SJSA1 (cell line): ENCODE data around the gene EFNB3. TPM values are rescaled to one million over a fixed set of nuclear protein-coding genes. Genes with fewer than 3 reads are reported as not detected.
A peak's percentile ranks its signal among the peaks of the same experiment; 100 is the strongest.

Experiments used
- DNase-seq, 2 experiments: peaks; one replicate each; pipeline ENCODE4 v3.0.0-alpha.2; 2015 to 2020; ENCODE audit warnings: low spot score in 2 of 2, low read depth in 1 of 2
- H3K27ac ChIP-seq: fragments of 250-450 bp; sonication (Bioruptor Pico); 2 replicates; pipeline ENCODE4 v1.5.1; 2020; ENCODE audit warnings: mild to moderate bottlenecking, moderate library complexity
- H3K27me3 ChIP-seq: fragments of 250-450 bp; sonication (Bioruptor Pico); replicated peaks from 2 replicates; pipeline ENCODE4 v1.5.1; 2020; ENCODE audit warnings: mild to moderate bottlenecking, moderate library complexity
- H3K36me3 ChIP-seq: fragments of 250-450 bp; sonication (Bioruptor Pico); 2 replicates; pipeline ENCODE4 v1.5.1; 2020; ENCODE audit warnings: mild to moderate bottlenecking
- H3K4me1 ChIP-seq: fragments of 250-450 bp; sonication (Bioruptor Pico); replicated peaks from 2 replicates; pipeline ENCODE4 v1.6.1; 2021; ENCODE audit warnings: mild to moderate bottlenecking
- H3K4me3 ChIP-seq: fragments of 250-450 bp; sonication (Bioruptor Pico); 2 replicates; pipeline ENCODE4 v1.5.1; 2020; ENCODE audit warnings: mild to moderate bottlenecking
- H3K9me3 ChIP-seq: fragments of 250-450 bp; sonication (Bioruptor Pico); replicated peaks from 2 replicates; pipeline ENCODE4 v1.5.1; 2020; ENCODE audit warnings: mild to moderate bottlenecking
- total RNA-seq: library from RNA; depleted of rRNA; stranded (reverse); fragments of >200 nt; shearing (Covaris generic); gene quantifications from 2 replicates; pipeline ENCODE4 v1.2.3, GENCODE V29; 2014

EFNB3 gene
- total RNA-seq, 1 experiment from 2014 or later, result not detected

DNA sequence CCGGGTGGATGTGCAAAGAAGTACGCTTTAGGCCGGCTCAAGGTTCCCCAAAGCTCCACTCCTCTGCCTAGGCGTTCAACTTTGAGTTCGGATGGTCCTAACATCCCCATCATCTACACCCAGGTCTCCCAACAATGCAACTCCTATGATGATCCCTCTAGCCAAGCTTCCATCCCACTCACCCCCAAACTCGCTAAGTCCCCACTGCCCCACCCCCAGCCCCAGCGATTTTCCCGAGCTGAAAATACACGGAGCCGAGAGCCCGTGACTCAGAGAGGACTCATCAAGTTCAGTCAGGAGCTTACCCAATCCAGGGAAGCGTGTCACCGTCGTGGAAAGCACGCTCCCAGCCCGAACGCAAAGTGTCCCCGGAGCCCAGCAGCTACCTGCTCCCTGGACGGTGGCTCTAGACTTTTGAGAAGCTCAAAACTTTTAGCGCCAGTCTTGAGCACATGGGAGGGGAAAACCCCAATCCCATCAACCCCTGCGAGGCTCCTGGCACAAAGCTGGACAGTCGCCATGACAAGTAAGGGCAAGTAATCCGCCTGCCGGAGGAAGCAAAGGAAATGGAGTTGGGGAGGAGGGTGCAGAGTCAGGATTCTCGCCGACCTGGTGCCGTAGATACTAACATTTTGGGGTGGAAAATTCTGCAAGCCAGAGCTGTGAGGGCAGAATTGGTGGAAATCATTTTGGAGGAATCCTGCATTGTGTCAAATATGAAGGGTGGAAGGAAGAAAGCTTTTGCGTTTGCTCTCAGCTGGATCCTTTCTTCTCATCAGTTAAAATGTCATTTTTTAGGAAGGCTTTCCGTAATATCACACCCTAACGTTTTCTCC lies 17.7 kb upstream of the EFNB3 start, which contains the start of gene TP53:
Gene TP53, minus strand, starts transcription at position 419 of the 836 bp plus-strand sequence. CDS start 10,896 bp downstream, outside the sequence.
- Histone ChIP-seq H3K27me3 (no peaks in the 10 kb centered on the region), H3K36me3 (peaks cover 26% of the 10 kb centered on the region), H3K27ac (peak within 1 kb of the TSS; percentile 93), H3K9me3 (no peaks in the 10 kb centered on the region), H3K4me3 (peak within 1 kb of the TSS; percentile 61), H3K4me1 (peaks cover 18% of the 10 kb centered on the region)
- peak; percentile 90 to 91 for DNase-seq

- Histone ChIP-seq H3K27ac (peak within 1 kb of the TSS; percentile 93), H3K4me3 (peak within 1 kb of the TSS; percentile 61), H3K4me1 (peaks cover 18% of the 10 kb centered on the region), H3K36me3 (peaks cover 24% of the 10 kb centered on the region), H3K9me3 (no peaks in the 10 kb centered on the region), H3K27me3 (no peaks in the 10 kb centered on the region)
- peak; percentile 97 to 99 for DNase-seq
Observed at GRCh38 chr17:7687908-7688807, 16.8 kb upstream of the EFNB3 start, which contains the start of gene WRAP53. WRAP53 (plus strand) TSS chr17:7688477; CDS start chr17:7688649, 172 bp downstream.

DNA sequence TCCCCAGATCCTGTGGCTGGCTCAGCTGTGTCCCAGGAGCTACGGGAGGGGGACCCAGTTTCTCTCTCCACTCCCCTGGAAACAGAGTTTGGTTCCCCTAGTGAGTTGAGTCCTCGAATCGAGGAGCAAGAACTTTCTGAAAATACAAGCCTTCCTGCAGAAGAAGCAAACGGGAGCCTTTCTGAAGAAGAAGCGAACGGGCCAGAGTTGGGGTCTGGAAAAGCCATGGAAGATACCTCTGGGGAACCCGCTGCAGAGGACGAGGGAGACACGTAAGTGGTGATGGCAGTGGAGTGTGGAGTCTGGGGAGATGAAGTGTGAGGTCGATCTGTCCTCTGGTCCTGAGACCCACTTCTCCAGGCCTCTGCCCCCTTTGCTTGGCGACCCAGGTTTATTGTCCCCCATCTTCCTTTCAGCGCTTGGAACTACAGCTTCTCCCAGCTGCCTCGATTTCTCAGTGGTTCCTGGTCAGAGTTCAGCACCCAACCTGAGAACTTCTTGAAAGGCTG lies 16.1 kb upstream of the EFNB3 start:
- no peak for DNase-seq
- Histone ChIP-seq H3K27me3 (no peaks in the 10 kb centered on the region), H3K27ac (peak overlapping the region; percentile 14; the same call in 1 of the 2 replicates), H3K36me3 (peaks cover 23% of the 10 kb centered on the region), H3K4me1 (peaks cover 18% of the 10 kb centered on the region), H3K4me3 (peak overlapping the region; percentile 61), H3K9me3 (no peaks in the 10 kb centered on the region)

DNA sequence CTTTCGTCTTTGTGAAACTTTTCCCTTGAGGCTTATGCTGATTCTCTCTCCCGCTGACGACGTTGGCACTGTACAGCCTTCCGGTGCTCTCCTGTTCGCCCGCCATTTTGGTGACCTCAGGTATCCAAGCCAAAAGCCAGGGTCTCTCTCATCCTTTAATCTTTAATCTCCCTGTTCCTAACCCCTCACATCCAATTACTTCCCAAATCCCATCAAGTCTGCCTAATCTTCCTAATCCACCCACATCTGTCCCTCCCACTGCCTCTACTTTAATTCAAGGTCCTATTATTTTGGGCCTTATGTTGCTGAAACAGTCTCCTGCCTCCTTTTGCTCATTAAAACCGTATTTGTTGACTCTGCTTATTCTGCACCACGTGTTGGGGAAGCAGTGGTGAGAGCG lies 9.4 kb upstream of the EFNB3 start:
- no peak overlapping the region for H3K4me3 ChIP-seq
- peaks cover 10% of the 10 kb centered on the region for H3K36me3 ChIP-seq
- no peak overlapping the region for H3K27ac ChIP-seq
- no peak for DNase-seq
- H3K9me3 ChIP-seq, result no peaks in the 10 kb centered on the region
- no peaks in the 10 kb centered on the region for H3K4me1 ChIP-seq
- no peaks in the 10 kb centered on the region for H3K27me3 ChIP-seq

DNA sequence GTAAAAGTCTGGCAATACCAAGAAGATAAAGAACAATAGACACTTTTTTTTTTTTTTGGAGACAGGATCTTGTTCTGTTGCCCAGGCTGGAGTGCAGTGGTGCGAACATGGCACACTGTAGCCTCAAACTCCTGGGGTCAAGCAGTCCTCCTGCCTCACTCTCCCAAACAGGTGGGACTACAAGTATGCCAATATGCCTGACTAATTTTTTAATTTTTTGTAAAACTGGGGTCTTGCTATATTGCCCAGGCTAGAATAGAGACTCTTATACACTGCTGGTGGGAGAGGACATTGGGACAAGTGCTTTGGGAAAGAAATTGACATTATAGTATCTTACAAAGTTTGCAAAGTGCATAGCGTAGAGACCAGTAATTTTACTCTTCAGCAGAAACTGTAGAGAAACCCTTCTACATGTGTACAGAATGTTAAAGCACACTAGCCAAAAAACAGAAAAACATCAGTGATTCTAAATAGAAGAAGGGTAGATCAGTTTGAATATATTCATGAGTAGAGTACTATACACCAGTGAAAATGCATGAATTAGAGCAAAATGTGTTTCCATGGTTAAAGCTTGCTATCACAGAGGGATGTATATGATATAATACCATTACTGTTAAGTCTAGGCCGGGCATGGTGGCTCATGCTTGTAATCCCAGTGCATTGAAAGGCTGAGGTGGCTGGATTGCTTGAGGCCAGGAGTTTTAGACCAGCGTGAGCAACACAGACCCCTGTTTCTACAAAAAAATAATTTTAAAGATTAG lies 7.0 kb upstream of the EFNB3 start:
- Histone ChIP-seq H3K27me3 (no peaks in the 10 kb centered on the region), H3K9me3 (no peaks in the 10 kb centered on the region), H3K27ac (no peak overlapping the region), H3K4me3 (no peak overlapping the region), H3K4me1 (no peaks in the 10 kb centered on the region), H3K36me3 (peaks cover 18% of the 10 kb centered on the region)
- no peak for DNase-seq

- H3K36me3 ChIP-seq, result peaks cover 12% of the 10 kb centered on the region
Observed at GRCh38 chr17:7700510-7700909, 4.5 kb upstream of the EFNB3 start.

DNA sequence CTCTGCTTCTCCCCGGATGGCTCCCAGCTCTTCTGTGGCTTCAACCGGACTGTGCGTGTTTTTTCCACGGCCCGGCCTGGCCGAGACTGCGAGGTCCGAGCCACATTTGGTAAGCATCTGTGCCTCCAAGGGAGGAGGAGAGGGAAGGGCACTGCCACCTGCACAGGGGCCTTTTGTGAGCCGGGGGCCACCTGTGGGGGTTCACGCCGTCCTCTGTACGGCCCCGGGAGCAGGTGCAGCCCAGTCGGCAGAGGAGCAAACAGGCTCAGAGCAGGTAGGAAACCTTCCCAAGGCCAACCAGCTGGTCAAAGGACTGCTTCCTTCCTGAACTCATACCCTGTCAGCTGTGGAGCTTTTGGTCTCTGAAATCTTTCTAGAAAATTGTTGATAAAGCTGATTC lies 3.3 kb upstream of the EFNB3 start:
- no peaks in the 10 kb centered on the region for H3K9me3 ChIP-seq
- peaks cover 7% of the 10 kb centered on the region for H3K4me1 ChIP-seq
- DNase-seq, result no peak
- peaks cover 8% of the 10 kb centered on the region for H3K36me3 ChIP-seq
- no peak overlapping the region for H3K27ac ChIP-seq
- H3K27me3 ChIP-seq, result peaks cover 27% of the 10 kb centered on the region
- no peak overlapping the region for H3K4me3 ChIP-seq

More at GRCh38 chr17:7700510-7700909, 4.5 kb upstream of the EFNB3 start:
- no peak overlapping the region for H3K4me3 ChIP-seq
- no peaks in the 10 kb centered on the region for H3K9me3 ChIP-seq
- peaks cover 16% of the 10 kb centered on the region for H3K27me3 ChIP-seq
- H3K4me1 ChIP-seq, result peaks cover 7% of the 10 kb centered on the region
- DNase-seq, result no peak
- H3K27ac ChIP-seq, result no peak overlapping the region

DNA sequence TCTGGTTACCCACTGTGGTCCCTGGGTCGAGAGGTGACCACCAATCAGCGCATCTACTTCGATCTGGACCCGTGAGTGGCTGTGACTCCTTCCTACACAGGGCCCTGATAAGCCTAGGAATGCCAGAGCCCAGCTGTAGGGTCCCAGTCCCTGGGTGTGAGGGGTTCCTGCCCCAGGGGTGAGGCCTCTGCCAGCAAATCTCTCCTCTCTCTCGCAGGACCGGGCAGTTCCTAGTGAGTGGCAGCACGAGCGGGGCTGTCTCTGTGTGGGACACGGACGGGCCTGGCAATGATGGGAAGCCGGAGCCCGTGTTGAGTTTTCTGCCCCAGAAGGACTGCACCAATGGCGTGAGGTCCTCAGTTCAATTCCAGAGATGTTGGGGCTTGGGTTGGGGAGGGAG lies 2.2 kb upstream of the EFNB3 start:
- Histone ChIP-seq H3K9me3 (no peaks in the 10 kb centered on the region), H3K4me3 (no peak overlapping the region), H3K27me3 (peaks cover 31% of the 10 kb centered on the region), H3K4me1 (peaks cover 7% of the 10 kb centered on the region), H3K36me3 (peaks cover 8% of the 10 kb centered on the region; the same call in 1 of the 2 replicates), H3K27ac (no peak overlapping the region)
- DNase-seq, result no peak

DNA sequence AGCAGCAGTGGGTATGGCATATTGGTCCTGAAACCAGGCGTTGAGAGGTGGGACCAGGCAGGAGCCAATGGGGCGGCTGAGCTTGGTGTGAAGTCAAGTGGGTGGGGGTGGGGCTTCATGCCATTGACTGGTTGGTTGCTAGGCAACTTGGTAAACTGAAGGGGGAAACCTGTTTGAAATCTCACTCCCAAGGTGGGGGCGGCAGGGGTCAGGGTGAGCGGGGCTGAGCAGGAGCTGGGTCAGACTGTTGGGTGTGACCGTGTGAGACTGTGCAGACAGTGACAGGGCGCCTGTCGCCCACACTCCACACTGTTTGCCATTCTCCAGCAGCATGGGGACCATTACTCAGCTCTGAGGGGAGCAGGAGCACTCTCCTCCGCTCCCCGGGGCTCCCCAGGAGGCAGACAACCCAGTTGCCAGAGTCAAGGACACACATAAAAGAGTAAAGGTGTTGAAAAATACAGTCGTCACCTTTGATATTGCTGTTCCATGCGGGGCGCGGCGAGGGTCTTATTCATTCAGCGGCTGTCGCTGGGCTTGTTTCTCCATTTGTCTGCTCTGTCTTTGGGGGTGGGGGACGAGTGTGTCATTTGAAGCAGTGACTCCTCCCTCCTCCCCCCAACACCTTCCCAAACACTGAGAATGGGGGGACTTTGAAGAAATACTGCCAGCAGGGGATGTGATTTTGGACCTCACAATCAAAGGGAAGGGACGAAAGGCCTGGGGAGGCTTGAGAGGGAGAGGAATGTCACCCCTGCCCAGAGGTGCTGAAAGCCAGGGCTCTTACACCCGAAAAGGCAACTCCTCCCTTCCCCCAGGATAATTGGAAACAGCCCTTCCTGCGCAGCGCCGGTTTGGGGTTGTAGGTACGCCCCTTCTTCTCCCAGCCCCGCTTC lies 1.2 kb upstream of the EFNB3 start:
- Histone ChIP-seq H3K4me1 (peaks cover 7% of the 10 kb centered on the region), H3K9me3 (no peaks in the 10 kb centered on the region), H3K27ac (no peak overlapping the region), H3K36me3 (peaks cover 8% of the 10 kb centered on the region; the same call in 1 of the 2 replicates), H3K4me3 (no peak overlapping the region), H3K27me3 (peaks cover 31% of the 10 kb centered on the region)
- no peak for DNase-seq

DNA sequence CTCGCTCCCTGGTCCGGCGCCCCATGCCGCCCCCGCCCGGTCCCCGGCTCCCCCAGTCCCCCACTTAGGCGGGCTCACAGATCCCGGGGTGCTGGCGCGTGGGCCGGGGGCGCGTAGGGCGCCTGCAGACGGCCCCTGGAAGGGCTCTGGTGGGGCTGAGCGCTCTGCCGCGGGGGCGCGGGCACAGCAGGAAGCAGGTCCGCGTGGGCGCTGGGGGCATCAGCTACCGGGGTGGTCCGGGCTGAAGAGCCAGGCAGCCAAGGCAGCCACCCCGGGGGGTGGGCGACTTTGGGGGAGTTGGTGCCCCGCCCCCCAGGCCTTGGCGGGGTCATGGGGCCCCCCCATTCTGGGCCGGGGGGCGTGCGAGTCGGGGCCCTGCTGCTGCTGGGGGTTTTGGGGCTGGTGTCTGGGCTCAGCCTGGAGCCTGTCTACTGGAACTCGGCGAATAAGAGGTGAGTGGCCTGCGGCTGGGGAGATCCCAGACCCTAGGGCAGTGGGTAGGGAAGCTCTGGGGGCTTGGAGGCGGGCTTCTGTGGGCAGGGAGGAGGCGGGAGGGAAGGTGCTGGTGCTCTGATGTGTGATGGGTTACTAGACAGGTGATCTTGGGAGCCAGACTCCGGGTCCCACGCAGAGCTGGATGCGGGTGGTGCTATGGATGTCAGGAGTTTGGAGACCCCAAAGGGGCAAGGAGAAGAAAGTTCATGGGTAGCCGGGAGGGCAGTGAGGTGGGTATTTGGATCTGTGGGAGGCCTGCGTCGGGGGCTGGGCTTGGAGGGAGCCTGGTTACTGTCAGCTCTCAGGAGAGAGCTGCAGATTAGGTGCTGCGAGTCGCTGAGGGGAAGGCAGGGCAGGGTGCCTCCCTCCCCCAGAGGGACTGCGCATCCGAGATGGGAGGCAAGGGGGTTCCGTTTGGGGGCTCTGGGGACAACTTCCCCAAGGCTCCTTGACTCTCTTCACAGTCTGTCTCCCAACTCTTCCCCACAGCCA lies 560 bp downstream of the EFNB3 start:
- H3K27ac ChIP-seq, result no peak overlapping the region
- peaks cover 8% of the 10 kb centered on the region; the same call in 1 of the 2 replicates for H3K36me3 ChIP-seq
- H3K27me3 ChIP-seq, result peaks cover 31% of the 10 kb centered on the region
- no peak for DNase-seq
- H3K9me3 ChIP-seq, result no peaks in the 10 kb centered on the region
- H3K4me3 ChIP-seq, result no peak overlapping the region; the same call in 1 of the 2 replicates
- H3K4me1 ChIP-seq, result peaks cover 7% of the 10 kb centered on the region

GRCh38 chr17:7706631-7707354 lies 1.8 kb downstream of the EFNB3 start:
- no peak for DNase-seq
- H3K27me3 ChIP-seq, result peaks cover 38% of the 10 kb centered on the region

More at GRCh38 chr17:7706631-7707354, 1.8 kb downstream of the EFNB3 start:
- H3K36me3 ChIP-seq, result peaks cover under 1% of the 10 kb centered on the region; the same call in 1 of the 2 replicates
- H3K9me3 ChIP-seq, result no peaks in the 10 kb centered on the region
- H3K4me1 ChIP-seq, result peaks cover 7% of the 10 kb centered on the region
- no peak overlapping the region for H3K4me3 ChIP-seq
- H3K27ac ChIP-seq, result no peak overlapping the region
